IMR-90 (cell line): ENCODE data around the gene ADAMTSL2. TPM values are rescaled to one million over a fixed set of nuclear protein-coding genes. Genes with fewer than 3 reads are reported as not detected.

Experiments
- ATAC-seq: fragments of 200-7000 bp; cut with Tn5 transposase; 2 replicates; pipeline ENCODE4 v1.9.1; 2020; ENCODE audit warnings: low read depth, mild to moderate bottlenecking, moderate library complexity
- BruUV-seq: library from RNA; stranded (reverse); fragments of 400-500 nt; replicated peaks from 2 replicates; lab custom pipeline; 2021; lab: Mats Ljungman, UMichigan
- CTCF ChIA-PET: fragments of 300-600 bp; formaldehyde crosslinking; extraction: SDS; loops from one replicate; lab custom pipeline; 2021; ENCODE audit warnings: antibody characterized with exemption; lab: Yijun Ruan, JAX
- POLR2A ChIA-PET: fragments of 300-600 bp; sonication (Branson Sonifier 250); formaldehyde crosslinking; loops from one replicate; lab custom pipeline; 2022; ENCODE audit warnings: antibody characterized with exemption; ENCODE audit not compliant: unreplicated experiment; lab: Charles Lee
- DNase-seq: peaks from one replicate; pipeline ENCODE4 v3.0.0; 2013
- H2AFZ ChIP-seq: replicated peaks from 2 replicates; pipeline ENCODE3; 2013; ENCODE audit warnings: low read length, mild to moderate bottlenecking; ENCODE audit not compliant: poor library complexity
- H2AK5ac ChIP-seq: 2 replicates; pipeline ENCODE4 v1.6.1; 2013; ENCODE audit warnings: low read depth, low read length, inconsistent platforms
- H2AK9ac ChIP-seq: replicated peaks from 2 replicates; pipeline ENCODE3; 2013; ENCODE audit warnings: mild to moderate bottlenecking, low read depth, low read length, moderate library complexity; ENCODE audit not compliant: poor library complexity
- H2BK120ac ChIP-seq: 2 replicates; pipeline ENCODE4 v1.6.1; 2013; ENCODE audit warnings: low read depth, low read length, inconsistent platforms
- H2BK15ac ChIP-seq: 3 replicates; pipeline ENCODE4 v1.6.1; 2013; ENCODE audit warnings: low read depth, low read length, inconsistent platforms
- H2BK20ac ChIP-seq: 2 replicates; pipeline ENCODE4 v1.6.1; 2013; ENCODE audit warnings: low read depth, mild to moderate bottlenecking, inconsistent platforms, low read length, moderate library complexity
- H2BK5ac ChIP-seq: 2 replicates; pipeline ENCODE4 v1.6.1; 2013; ENCODE audit warnings: mild to moderate bottlenecking, low read depth, low read length, inconsistent platforms; ENCODE audit not compliant: poor library complexity, severe bottlenecking
- H3K14ac ChIP-seq: replicated peaks from 2 replicates; pipeline ENCODE4 v1.6.1; 2013; ENCODE audit warnings: low read depth, low read length, inconsistent platforms
- H3K18ac ChIP-seq: 2 replicates; pipeline ENCODE4 v1.6.1; 2013; ENCODE audit warnings: low read depth, low read length, control low read depth
- H3K23ac ChIP-seq: 2 replicates; pipeline ENCODE4 v1.6.1; 2013; ENCODE audit warnings: low read depth, low read length, inconsistent platforms
- H3K27ac ChIP-seq: 2 replicates; pipeline ENCODE4 v1.5.1; 2013; ENCODE audit warnings: mild to moderate bottlenecking, control low read depth, low read length; ENCODE audit not compliant: insufficient read depth
- H3K27me3 ChIP-seq: 2 replicates; pipeline ENCODE4 v1.6.1; 2013; ENCODE audit warnings: low read length; ENCODE audit not compliant: control insufficient read depth, insufficient read depth
- H3K36me3 ChIP-seq: 2 replicates; pipeline ENCODE4 v1.6.1; 2013; ENCODE audit warnings: low read length, mixed read lengths; ENCODE audit not compliant: control insufficient read depth, insufficient read depth
- H3K4ac ChIP-seq: 2 replicates; pipeline ENCODE4 v1.6.1; 2013; ENCODE audit warnings: low read depth, low read length, inconsistent platforms
- H3K4me1 ChIP-seq: 2 replicates; pipeline ENCODE4 v1.6.1; 2013; ENCODE audit warnings: low read length, mixed read lengths; ENCODE audit not compliant: control insufficient read depth, insufficient read depth
- H3K4me2 ChIP-seq: 2 replicates; pipeline ENCODE4 v1.6.1; 2013; ENCODE audit warnings: low read depth, mild to moderate bottlenecking, control low read depth, low read length, moderate library complexity
- H3K4me3 ChIP-seq: 2 replicates; pipeline ENCODE4 v1.5.1; 2013; ENCODE audit warnings: low read depth, mild to moderate bottlenecking, control low read depth, low read length, moderate library complexity; ENCODE audit not compliant: insufficient read depth
- H3K56ac ChIP-seq: 2 replicates; pipeline ENCODE4 v1.6.1; 2013; ENCODE audit warnings: low read length, inconsistent platforms; ENCODE audit not compliant: insufficient read depth; ENCODE audit errors: extremely low read depth
- H3K79me1 ChIP-seq, 2 experiments: 2 replicates each; pipeline ENCODE4 v1.6.1; 2013; ENCODE audit warnings: low read length in 2 of 2, inconsistent platforms in 1 of 2, low read depth in 1 of 2
- H3K9ac ChIP-seq: 2 replicates; pipeline ENCODE4 v1.6.1; 2013; ENCODE audit warnings: low read depth, low read length, control low read depth
- H3K9me1 ChIP-seq: 2 replicates; pipeline ENCODE4 v1.6.1; 2013; ENCODE audit warnings: low read length, inconsistent platforms; ENCODE audit not compliant: insufficient read depth
- H3K9me3 ChIP-seq: 2 replicates; pipeline ENCODE4 v1.6.1; 2013; ENCODE audit warnings: low read length; ENCODE audit not compliant: control insufficient read depth, insufficient read depth
- H4K20me1 ChIP-seq: 2 replicates; pipeline ENCODE4 v1.6.1; 2013; ENCODE audit warnings: low read length, inconsistent platforms; ENCODE audit not compliant: insufficient read depth
- H4K5ac ChIP-seq: 2 replicates; pipeline ENCODE4 v1.6.1; 2013; ENCODE audit warnings: mild to moderate bottlenecking, low read depth, low read length, control low read depth
- H4K8ac ChIP-seq, 2 experiments: 2 replicates each; pipeline ENCODE4 v1.6.1; 2013; ENCODE audit warnings: low read depth in 2 of 2, low read length in 2 of 2, control low read depth in 1 of 2, inconsistent platforms in 1 of 2
- H4K91ac ChIP-seq: 2 replicates; pipeline ENCODE4 v1.6.1; 2013; ENCODE audit warnings: low read depth, low read length, inconsistent platforms; ENCODE audit not compliant: insufficient read depth
- CEBPB ChIP-seq: IDR thresholded peaks from 2 replicates; pipeline ENCODE4 v1.6.1; 2012; ENCODE audit warnings: low read depth, low read length, improper control_type of control experiment
- CHD1 ChIP-seq: IDR thresholded peaks from 2 replicates; pipeline ENCODE4 v1.6.1; 2012; ENCODE audit warnings: low read depth, low read length, improper control_type of control experiment
- FOS ChIP-seq: fragments of 150-350 bp; IDR thresholded peaks from 2 replicates; pipeline ENCODE4 v1.6.1; 2016; ENCODE audit warnings: low read depth, low read length
- MAFK ChIP-seq: IDR thresholded peaks from 2 replicates; pipeline ENCODE4 v1.6.1; 2012; ENCODE audit warnings: low read depth, low read length, improper control_type of control experiment
- MAZ ChIP-seq: IDR thresholded peaks from 2 replicates; pipeline ENCODE4 v1.6.1; 2012; ENCODE audit warnings: low read depth, mild to moderate bottlenecking, low read length, improper control_type of control experiment, moderate library complexity, borderline replicate concordance
- MXI1 ChIP-seq: IDR thresholded peaks from 2 replicates; pipeline ENCODE4 v1.6.1; 2012; ENCODE audit warnings: low read depth, mild to moderate bottlenecking, low read length, moderate library complexity, borderline replicate concordance
- NFE2L2 ChIP-seq: fragments of 150-350 bp; IDR thresholded peaks from 2 replicates; pipeline ENCODE4 v1.6.1; 2016; ENCODE audit warnings: low read depth, mild to moderate bottlenecking, low read length
- POLR2A ChIP-seq: IDR thresholded peaks from 2 replicates; pipeline ENCODE4 v1.6.1; 2012; ENCODE audit warnings: mild to moderate bottlenecking, low read depth, low read length
- RAD21 ChIP-seq: IDR thresholded peaks from 2 replicates; pipeline ENCODE4 v1.6.1; 2012; ENCODE audit warnings: low read length, improper control_type of control experiment
- RCOR1 ChIP-seq: IDR thresholded peaks from 2 replicates; pipeline ENCODE4 v1.6.1; 2012; ENCODE audit warnings: mild to moderate bottlenecking, low read length, improper control_type of control experiment; ENCODE audit not compliant: insufficient replicate concordance
- RFX5 ChIP-seq: IDR thresholded peaks from 2 replicates; pipeline ENCODE4 v1.8.0; 2012; ENCODE audit warnings: low read depth, mild to moderate bottlenecking, low read length, moderate library complexity
- SMC3 ChIP-seq: fragments of 150-350 bp; IDR thresholded peaks from 2 replicates; pipeline ENCODE4 v1.6.1; 2016; ENCODE audit warnings: low read depth, mild to moderate bottlenecking, antibody characterized with exemption, low read length, moderate library complexity
- USF2 ChIP-seq: fragments of 150-350 bp; IDR thresholded peaks from 2 replicates; pipeline ENCODE4 v1.6.1; 2017; ENCODE audit warnings: mild to moderate bottlenecking, antibody characterized with exemption, low read length, low read depth
- WGBS, 2 experiments: methylation state at CpG; one replicate each; pipeline versions ENCODE4 v1.1.5 to v1.1.7; 2013; ENCODE audit warnings: missing lambda C conversion rate in 2 of 2; ENCODE audit not compliant: insufficient read length in 1 of 2; ENCODE audit errors: extremely low coverage in 2 of 2; 5-methylcytosine and 5-hydroxymethylcytosine counted together
- dilution Hi-C: fragments of 300-500 bp; cut with HindIII; formaldehyde crosslinking; loops from one replicate; pipeline ENCODE4 v1.14.3; 2018; ENCODE audit warnings: low sequenced_read_pairs; ENCODE audit not compliant: unreplicated experiment
- in situ Hi-C: fragments of 300-500 bp; cut with MboI; formaldehyde crosslinking; loops from 3 replicates; pipeline ENCODE4 v1.14.3; 2019; ENCODE audit warnings: low sequenced_read_pairs, inconsistent platforms, mixed read lengths
- intact Hi-C: fragments of 100-400 bp; cut with micrococcal nuclease; formaldehyde crosslinking; loops from 2 replicates; pipeline ENCODE4 v1.10.0; 2022
- polyA plus RNA-seq, 3 experiments: library from polyadenylated mRNA; depleted of rRNA; stranded (reverse); fragments of >200 nt; gene quantifications; 2 replicates each; pipeline ENCODE4 v1.2.3, GENCODE V29; 2012; ENCODE audit warnings: low replicate concordance in 1 of 3
- total RNA-seq: library from RNA; depleted of rRNA; stranded (reverse); fragments of >200 nt; gene quantifications from 2 replicates; pipeline ENCODE4 v1.2.3, GENCODE V29; 2012
- TF ChIP-seq, protein P1 (sequence below): conservative IDR thresholded peaks from 2 replicates; pipeline ENCODE4 v1.5.1; 2012; ENCODE audit warnings: mild to moderate bottlenecking, low read depth, low read length, improper control_type of control experiment
- TF ChIP-seq, protein P2 (sequence below): fragments of 150-350 bp; IDR thresholded peaks from 2 replicates; pipeline ENCODE4 v1.6.1; 2016; ENCODE audit warnings: low read depth, mild to moderate bottlenecking, low read length, moderate library complexity, borderline replicate concordance

ADAMTSL2 gene
- total and polyA plus RNA-seq, 2 of the 4 experiments (the other 2 are of a cell fraction), result not detected

- 66% methylated on average over 9 of the region's 22 CpGs; no CpG with 5 or more reads in 1 of the 2 experiments for WGBS, 2 experiments
- H3K79me1 ChIP-seq, result no peaks in the 10 kb centered on the region
- H3K14ac ChIP-seq, result no peak overlapping the region
- peaks cover 79% of the 10 kb centered on the region for H3K27me3 ChIP-seq
- H3K4me3 ChIP-seq, result no peak overlapping the region
- H3K9ac ChIP-seq, result no peak overlapping the region
- H4K8ac ChIP-seq, result no peak overlapping the region
- no peaks in the 10 kb centered on the region for H3K9me3 ChIP-seq
- no peaks in the 10 kb centered on the region for H3K36me3 ChIP-seq
- ChIA-PET CTCF (no interaction called here), POLR2A (no interaction called here)
- intact Hi-C loops, result no loop called here
- no peak overlapping the region for H3K56ac ChIP-seq
- no peak overlapping the region for H3K4ac ChIP-seq
- H4K5ac ChIP-seq, result no peak overlapping the region
- dilution Hi-C loops, result no loop called here
- H2AK5ac ChIP-seq, result no peak overlapping the region
- no peak overlapping the region for H2BK5ac ChIP-seq
- in situ Hi-C loops, result no loop called here
- no peaks in the 10 kb centered on the region for H3K9me1 ChIP-seq
- H4K20me1 ChIP-seq, result no peaks in the 10 kb centered on the region
- no peak overlapping the region for H3K4me2 ChIP-seq
- no peak for DNase-seq
- no peak for ATAC-seq
- H2BK15ac ChIP-seq, result no peak overlapping the region
- H3K23ac ChIP-seq, result no peak overlapping the region
- BruUV-seq, result no TSS peak
- H4K91ac ChIP-seq, result no peak overlapping the region
- peaks cover 2% of the 10 kb centered on the region; the same call in 1 of the 2 replicates for H3K4me1 ChIP-seq
- no peak overlapping the region for H3K18ac ChIP-seq
- no peak overlapping the region for H2AK9ac ChIP-seq
- no peak overlapping the region for H2BK20ac ChIP-seq
- no peak overlapping the region for H2BK120ac ChIP-seq
- no peak overlapping the region for H3K27ac ChIP-seq
- no peak overlapping the region for H2AFZ ChIP-seq
- TF ChIP-seq, protein P1, sequence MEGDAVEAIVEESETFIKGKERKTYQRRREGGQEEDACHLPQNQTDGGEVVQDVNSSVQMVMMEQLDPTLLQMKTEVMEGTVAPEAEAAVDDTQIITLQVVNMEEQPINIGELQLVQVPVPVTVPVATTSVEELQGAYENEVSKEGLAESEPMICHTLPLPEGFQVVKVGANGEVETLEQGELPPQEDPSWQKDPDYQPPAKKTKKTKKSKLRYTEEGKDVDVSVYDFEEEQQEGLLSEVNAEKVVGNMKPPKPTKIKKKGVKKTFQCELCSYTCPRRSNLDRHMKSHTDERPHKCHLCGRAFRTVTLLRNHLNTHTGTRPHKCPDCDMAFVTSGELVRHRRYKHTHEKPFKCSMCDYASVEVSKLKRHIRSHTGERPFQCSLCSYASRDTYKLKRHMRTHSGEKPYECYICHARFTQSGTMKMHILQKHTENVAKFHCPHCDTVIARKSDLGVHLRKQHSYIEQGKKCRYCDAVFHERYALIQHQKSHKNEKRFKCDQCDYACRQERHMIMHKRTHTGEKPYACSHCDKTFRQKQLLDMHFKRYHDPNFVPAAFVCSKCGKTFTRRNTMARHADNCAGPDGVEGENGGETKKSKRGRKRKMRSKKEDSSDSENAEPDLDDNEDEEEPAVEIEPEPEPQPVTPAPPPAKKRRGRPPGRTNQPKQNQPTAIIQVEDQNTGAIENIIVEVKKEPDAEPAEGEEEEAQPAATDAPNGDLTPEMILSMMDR, result no peak
- TF ChIP-seq RCOR1 (no peak), RAD21 (no peak), MAZ (no peak), MAFK (no peak), POLR2A (no peak), MXI1 (no peak), NFE2L2 (no peak), RFX5 (no peak), FOS (no peak), SMC3 (no peak), CEBPB (no peak), CHD1 (no peak), USF2 (no peak)
- TF ChIP-seq, protein P2, sequence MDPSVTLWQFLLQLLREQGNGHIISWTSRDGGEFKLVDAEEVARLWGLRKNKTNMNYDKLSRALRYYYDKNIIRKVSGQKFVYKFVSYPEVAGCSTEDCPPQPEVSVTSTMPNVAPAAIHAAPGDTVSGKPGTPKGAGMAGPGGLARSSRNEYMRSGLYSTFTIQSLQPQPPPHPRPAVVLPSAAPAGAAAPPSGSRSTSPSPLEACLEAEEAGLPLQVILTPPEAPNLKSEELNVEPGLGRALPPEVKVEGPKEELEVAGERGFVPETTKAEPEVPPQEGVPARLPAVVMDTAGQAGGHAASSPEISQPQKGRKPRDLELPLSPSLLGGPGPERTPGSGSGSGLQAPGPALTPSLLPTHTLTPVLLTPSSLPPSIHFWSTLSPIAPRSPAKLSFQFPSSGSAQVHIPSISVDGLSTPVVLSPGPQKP, result no peak
Observed at GRCh38 chr9:133528001-133528875, 6.3 kb upstream of the ADAMTSL2 start.
